ENCODE data around the gene VPS18. TPM values are rescaled to one million over a fixed set of nuclear protein-coding genes. Genes with fewer than 3 reads are reported as not detected.

Gene VPS18
- total RNA-seq, 1 experiment from 2014 or later = 16.9 TPM

- CTCF ChIA-PET = interaction anchor here (0.7 to 2.8 kb wide), 6 partner anchors 10 to 70 kb away, joined by 4 to 24 read pairs (median 5); no protein-coding TSS in a partner anchor
- Histone ChIP-seq H3K4me2 (ENCODE audit: low read length) (peak overlapping the region; percentile 95), H3K9me3 (ENCODE audit: control insufficient read depth in 1 of 2, insufficient read depth in 1 of 2, low read depth in 1 of 2, low read length in 2 of 2) (no peaks in the 10 kb centered on the region), H3K4me3 (replicated peaks in 1 of 2; ENCODE audit: low read depth in 1 of 2, low read length in 2 of 2) (peak overlapping the region; percentile 68 to 73), H3K27ac (ENCODE audit: low read depth, low read length) (peak overlapping the region; percentile 74), H3K9me2 (ENCODE audit: insufficient read depth) (no peaks in the 10 kb centered on the region), H3K4me1 (ENCODE audit: control insufficient read depth in 1 of 2, insufficient read depth in 2 of 2, low read length in 2 of 2) (peaks cover 9 to 23% of the 10 kb centered on the region in 2 experiments; a peak in 2 of 4 replicates), H3K36me3 (ENCODE audit: control insufficient read depth in 1 of 2, insufficient read depth in 2 of 2, low read length in 2 of 2) (no peaks in the 10 kb centered on the region), H3K9ac (ENCODE audit: low read length) (peak overlapping the region; percentile 63), H3K79me2 (ENCODE audit: insufficient read depth, low read length) (no peaks in the 10 kb centered on the region), H4K20me1 (ENCODE audit: insufficient read depth) (no peaks in the 10 kb centered on the region), H3K27me3 (ENCODE audit: insufficient read depth, low read length) (no peaks in the 10 kb centered on the region), H2AFZ (ENCODE audit: low read depth, low read length, poor library complexity, severe bottlenecking) (no peak overlapping the region)
- no peak for DNase-seq (ENCODE audit: low read depth, low spot score)
- intact Hi-C loops (cut with micrococcal nuclease) = no loop called here
- POLR2A ChIA-PET = interaction anchor here (0.7 to 3.9 kb wide), 13 partner anchors 10 to 279 kb away, joined by 3 to 48 read pairs (median 5); partner anchors contain the start of gene DLL4
- no TSS peak for BruUV-seq (replicated peaks)
- peak; percentile 69 for TF ChIP-seq ZFX (IDR thresholded peaks at IDR 0.05)
- no peak for TF ChIP-seq SRF (IDR thresholded peaks at IDR 0.05; ENCODE audit: low read depth)
- RAD21 ChIA-PET (ENCODE audit: low non-redundant PET in 1 of 2, low total read pairs in 2 of 2, uncharacterized antibody in 2 of 2, unreplicated experiment in 2 of 2) = no interaction called here
- ATAC-seq = no peak; the same call in 1 of the 2 replicates
Observed at GRCh38 chr15:40952301-40952900, 58.2 kb downstream of the VPS18 start.

GRCh38 chr15:40952901-40953712 lies 58.9 kb downstream of the VPS18 start, which contains the start of gene CHAC1:
CHAC1 (plus strand) TSS chr15:40953471; CDS start chr15:40953584, 113 bp downstream.
- no peak for TF ChIP-seq EZH2 (IDR thresholded peaks at IDR 0.05)
- no peak for TF ChIP-seq EGR1 (IDR thresholded peaks at IDR 0.05; ENCODE audit: low read depth)
- TF ChIP-seq ELF1 (IDR thresholded peaks at IDR 0.05; ENCODE audit: borderline replicate concordance, low read depth) = no peak
- TF ChIP-seq ZFX (IDR thresholded peaks at IDR 0.05) = peak; percentile 54
- TF ChIP-seq JUND (IDR thresholded peaks at IDR 0.05) = no peak
- TF ChIP-seq POLR2A (IDR thresholded peaks at IDR 0.05; ENCODE audit: borderline replicate concordance, extremely low read depth, insufficient read depth, insufficient read length) = peak; percentile 86
- no peak for TF ChIP-seq SP1 (IDR thresholded peaks at IDR 0.05; ENCODE audit: low read depth)
- TF ChIP-seq POLR2AphosphoS5 (IDR thresholded peaks at IDR 0.05; ENCODE audit: low read depth, low read length) = peak; percentile 95
- TF ChIP-seq RAD21 (IDR thresholded peaks at IDR 0.05; ENCODE audit: low read depth) = no peak
- no peak for TF ChIP-seq CBX3 (IDR thresholded peaks at IDR 0.05; ENCODE audit: low read depth)
- peak; percentile 63 for TF ChIP-seq TCF7L2 (IDR thresholded peaks at IDR 0.05; ENCODE audit: borderline replicate concordance, extremely low read depth, insufficient read depth, insufficient read length)
- TF ChIP-seq EZH2phosphoT487 (IDR thresholded peaks at IDR 0.05; ENCODE audit: borderline replicate concordance) = no peak
- TF ChIP-seq YY1 (IDR thresholded peaks at IDR 0.05; ENCODE audit: extremely low read depth, insufficient replicate concordance, low read depth, low read length) = no peak
- H2AFZ ChIP-seq (ENCODE audit: low read depth, low read length, poor library complexity, severe bottlenecking) = no peak within 1 kb of the TSS
- ChIA-PET RAD21 (ENCODE audit: low non-redundant PET in 1 of 2, low total read pairs in 2 of 2, uncharacterized antibody in 2 of 2, unreplicated experiment in 2 of 2) (interaction anchor here (0.6 kb wide), 3 partner anchors 22 to 258 kb away, joined by 3 to 7 read pairs (median 3); no protein-coding TSS in a partner anchor), POLR2A (interaction anchor here (0.7 to 3.9 kb wide), 28 partner anchors 10 to 379 kb away, joined by 3 to 48 read pairs (median 3); partner anchors contain the start of genes DLL4, NUSAP1, OIP5 and VPS18), CTCF (interaction anchor here (0.7 to 2.8 kb wide), 7 partner anchors 11 to 69 kb away, joined by 3 to 24 read pairs (median 5); partner anchors contain the start of gene DLL4)
- peak within 1 kb of the TSS; percentile 95 for H3K4me2 ChIP-seq (ENCODE audit: low read length)
- BruUV-seq (replicated peaks) = no TSS peak
- peaks cover 9 to 23% of the 10 kb centered on the region in 2 experiments; a peak in 2 of 4 replicates for H3K4me1 ChIP-seq (ENCODE audit: control insufficient read depth in 1 of 2, insufficient read depth in 2 of 2, low read length in 2 of 2)
- H3K36me3 ChIP-seq (ENCODE audit: control insufficient read depth in 1 of 2, insufficient read depth in 2 of 2, low read length in 2 of 2) = no peaks in the 10 kb centered on the region
- H3K79me2 ChIP-seq (ENCODE audit: insufficient read depth, low read length) = no peaks in the 10 kb centered on the region
- peak; percentile 94 for ATAC-seq
- no peaks in the 10 kb centered on the region for H4K20me1 ChIP-seq (ENCODE audit: insufficient read depth)
- peak within 1 kb of the TSS; percentile 63 for H3K9ac ChIP-seq (ENCODE audit: low read length)
- peak; percentile 94 for DNase-seq (ENCODE audit: low read depth, low spot score)
- intact Hi-C loops (cut with micrococcal nuclease) = no loop called here
- H3K27me3 ChIP-seq (ENCODE audit: insufficient read depth, low read length) = no peaks in the 10 kb centered on the region
- peak within 1 kb of the TSS; percentile 68 to 73 for H3K4me3 ChIP-seq (replicated peaks in 1 of 2; ENCODE audit: low read depth in 1 of 2, low read length in 2 of 2)
- peak within 1 kb of the TSS; percentile 74 for H3K27ac ChIP-seq (ENCODE audit: low read depth, low read length)
- no peaks in the 10 kb centered on the region for H3K9me3 ChIP-seq (ENCODE audit: control insufficient read depth in 1 of 2, insufficient read depth in 1 of 2, low read depth in 1 of 2, low read length in 2 of 2)
- H3K9me2 ChIP-seq (ENCODE audit: insufficient read depth) = no peaks in the 10 kb centered on the region

Measured in HCT116 (cell line).